ENCODE data around the gene PTF1A.

Gene PTF1A

DNA sequence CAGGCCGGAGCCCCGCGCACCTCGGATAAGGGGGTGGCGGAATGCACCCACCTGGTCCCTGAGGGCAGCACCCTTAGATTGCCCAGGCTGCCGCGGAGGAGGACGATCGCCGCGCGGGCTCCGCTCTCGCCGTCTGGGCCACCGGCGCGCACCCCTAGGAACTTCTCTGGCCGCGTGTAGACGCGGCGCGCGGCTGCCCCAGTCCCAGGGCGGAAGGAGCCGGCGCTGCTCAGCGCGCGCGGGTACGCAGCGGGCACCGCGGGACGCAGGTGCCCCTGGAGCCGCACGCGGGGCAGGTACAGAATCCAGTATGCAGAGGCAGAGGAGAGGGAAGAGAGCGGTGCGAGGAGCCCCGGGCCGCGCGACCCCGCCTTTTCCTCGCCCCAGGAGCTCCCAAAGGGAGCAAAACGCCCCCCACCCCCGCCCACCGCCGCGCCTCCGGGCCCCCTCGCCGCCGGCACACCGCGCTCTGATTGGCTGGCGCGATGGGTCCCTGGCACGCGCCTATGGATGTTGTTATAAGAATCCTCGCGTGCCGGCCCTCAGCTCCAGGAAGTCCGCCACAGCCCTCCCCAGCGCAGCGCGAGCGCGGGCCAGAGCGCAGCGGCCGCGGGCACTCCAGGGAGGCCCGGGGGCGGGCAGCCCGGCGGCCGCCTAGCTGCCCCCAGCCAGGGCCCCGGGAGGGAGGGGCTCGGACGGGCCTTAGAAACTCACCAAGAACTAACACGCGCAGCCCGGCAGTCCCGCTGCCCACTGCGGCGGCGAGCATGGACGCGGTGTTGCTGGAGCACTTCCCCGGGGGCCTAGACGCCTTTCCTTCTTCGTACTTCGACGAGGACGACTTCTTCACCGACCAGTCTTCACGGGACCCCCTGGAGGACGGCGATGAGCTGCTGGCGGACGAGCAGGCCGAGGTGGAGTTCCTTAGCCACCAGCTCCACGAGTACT is at the start of gene PTF1A:
TSS of gene PTF1A (plus strand) at position 549 of the 948 bp plus-strand sequence. CDS start at position 768, 219 bp downstream.
- DNase-seq (ENCODE audit: low read depth in 1 of 2, low spot score in 1 of 2), result no peak

- DNase-seq (ENCODE audit: low read depth in 1 of 2, low spot score in 1 of 2), result no peak
These were observed 45.9 kb upstream of the PTF1A start for GRCh38 chr10:23146258-23146657.

- DNase-seq (ENCODE audit: low read depth in 1 of 2, low spot score in 1 of 2), result no peak
These were observed 45.1 kb upstream of the PTF1A start for GRCh38 chr10:23147035-23147434.

DNA sequence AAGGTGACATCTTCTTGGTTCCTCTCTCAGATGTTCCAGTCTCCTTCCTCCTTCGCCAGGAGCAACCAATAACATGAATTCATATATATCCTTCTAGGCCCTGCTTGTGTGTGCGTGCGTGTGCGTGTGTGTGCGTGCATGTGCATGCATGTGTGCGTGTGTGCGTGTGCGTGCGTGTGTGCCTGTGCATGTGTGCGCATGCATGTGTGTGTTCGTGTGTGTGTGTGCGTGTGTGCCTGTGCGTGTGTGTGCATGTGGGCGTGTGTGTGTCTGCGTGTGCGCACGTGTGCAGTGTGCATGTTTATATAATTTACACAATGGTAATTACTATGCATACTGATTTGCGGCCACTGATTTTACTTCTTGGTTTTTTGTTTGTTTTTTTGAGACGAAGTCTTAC is 43.9 kb upstream of the PTF1A start:
- DNase-seq (ENCODE audit: low read depth in 1 of 2, low spot score in 1 of 2), result no peak

DNA sequence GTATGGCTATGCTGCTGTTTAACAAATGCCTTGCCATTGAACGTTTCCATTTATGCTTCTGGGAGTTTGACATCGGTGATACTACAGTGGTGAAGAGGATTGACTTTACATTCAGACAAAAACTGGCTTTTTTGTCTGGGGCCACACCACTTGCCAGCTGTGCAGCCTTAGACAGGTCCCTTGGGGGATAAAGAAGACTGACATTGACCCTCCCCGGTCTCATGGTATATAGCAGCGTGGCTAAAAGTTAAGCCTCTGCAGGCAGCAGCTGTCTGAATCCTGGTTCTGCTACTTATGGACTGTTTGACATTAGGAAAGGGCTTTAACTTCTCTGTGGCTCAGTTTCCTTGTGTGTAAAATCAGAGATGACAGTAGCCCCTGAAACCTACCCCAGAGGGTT is 42.0 kb upstream of the PTF1A start:
- DNase-seq (ENCODE audit: low read depth in 1 of 2, low spot score in 1 of 2), result no peak

GRCh38 chr10:23150610-23151009 is 41.5 kb upstream of the PTF1A start:
- no peak for DNase-seq (ENCODE audit: low read depth in 1 of 2, low spot score in 1 of 2)

GRCh38 chr10:23151071-23151470 is 41.0 kb upstream of the PTF1A start:
- no peak for DNase-seq (ENCODE audit: low read depth in 1 of 2, low spot score in 1 of 2)

DNA sequence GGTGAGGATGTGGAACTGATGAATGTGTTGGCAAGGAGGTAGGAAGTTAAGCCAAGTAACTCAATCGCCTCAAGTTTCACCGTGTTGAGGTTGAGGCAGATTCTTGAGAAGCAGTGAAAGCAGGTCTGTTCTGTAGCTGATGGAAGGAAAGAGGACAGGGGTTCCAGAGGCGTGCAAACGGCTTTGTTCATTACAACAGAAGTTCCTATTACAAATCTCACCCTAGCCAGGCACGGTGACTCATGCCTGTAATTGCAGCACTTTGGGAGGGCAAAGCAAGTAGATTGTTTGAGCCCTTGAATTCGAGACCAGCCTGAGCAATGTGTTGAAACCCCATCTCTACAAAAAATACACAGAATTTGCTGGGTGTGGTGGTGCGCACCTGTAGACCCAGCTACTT is 36.9 kb upstream of the PTF1A start:
- no peak for DNase-seq (ENCODE audit: low read depth in 1 of 2, low spot score in 1 of 2)

DNA sequence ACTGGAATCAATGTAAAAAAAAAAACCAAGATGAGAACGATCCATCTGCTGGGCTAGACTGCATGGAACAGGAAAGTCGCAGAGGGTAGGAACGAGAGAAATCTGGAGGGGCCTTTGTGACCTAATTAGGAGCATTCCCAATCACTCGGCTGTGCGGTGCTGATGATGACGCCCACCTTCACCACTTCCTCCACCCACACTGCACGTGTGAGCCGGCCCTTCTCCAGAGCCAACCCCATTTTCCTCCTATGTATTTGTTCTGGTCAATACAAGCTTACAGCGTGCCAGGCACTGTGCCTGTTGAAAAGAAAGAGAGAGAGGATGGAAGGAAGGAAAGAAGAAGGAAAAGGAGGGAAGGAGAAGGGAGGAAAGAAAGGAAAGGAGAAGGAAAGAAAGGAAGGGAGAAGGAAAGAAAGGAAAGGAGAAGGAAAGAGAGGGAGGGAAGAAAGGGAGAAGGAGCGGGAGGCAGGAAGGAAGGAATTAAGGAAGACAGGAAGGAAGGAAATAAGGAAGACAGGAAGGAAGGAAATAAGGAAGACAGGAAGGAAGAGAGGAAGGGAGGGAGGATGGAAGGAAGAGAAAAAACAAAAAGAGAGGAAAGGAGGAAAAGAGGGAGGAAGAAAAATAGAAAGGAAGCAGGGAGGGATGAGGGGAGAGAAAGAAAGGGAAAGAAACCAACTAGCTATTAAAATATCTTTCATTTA is 35.5 kb upstream of the PTF1A start:
- DNase-seq (ENCODE audit: low read depth in 1 of 2, low spot score in 1 of 2), result no peak

DNA sequence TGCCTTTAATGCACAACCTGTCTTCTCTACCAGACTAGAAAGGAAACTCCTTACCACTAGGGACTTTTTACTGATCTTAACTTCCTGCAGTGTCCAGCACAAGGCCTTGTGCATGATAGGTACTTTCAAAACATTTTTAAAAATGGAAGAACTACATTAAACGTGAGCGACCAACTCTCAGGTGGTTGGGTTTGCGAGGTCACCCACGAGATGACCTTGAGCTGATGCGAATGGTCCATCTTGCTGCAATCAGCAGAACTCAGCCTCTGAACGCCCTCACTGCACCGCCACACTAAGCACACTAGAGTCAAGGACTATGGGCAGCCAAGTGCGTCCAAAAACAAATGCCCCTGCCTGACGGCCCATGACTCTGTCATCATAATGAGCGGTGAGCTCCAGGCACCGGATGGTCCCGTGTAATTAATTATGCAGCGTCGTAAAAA is 34.9 kb upstream of the PTF1A start:
- DNase-seq (ENCODE audit: low read depth in 1 of 2, low spot score in 1 of 2), result no peak

DNA sequence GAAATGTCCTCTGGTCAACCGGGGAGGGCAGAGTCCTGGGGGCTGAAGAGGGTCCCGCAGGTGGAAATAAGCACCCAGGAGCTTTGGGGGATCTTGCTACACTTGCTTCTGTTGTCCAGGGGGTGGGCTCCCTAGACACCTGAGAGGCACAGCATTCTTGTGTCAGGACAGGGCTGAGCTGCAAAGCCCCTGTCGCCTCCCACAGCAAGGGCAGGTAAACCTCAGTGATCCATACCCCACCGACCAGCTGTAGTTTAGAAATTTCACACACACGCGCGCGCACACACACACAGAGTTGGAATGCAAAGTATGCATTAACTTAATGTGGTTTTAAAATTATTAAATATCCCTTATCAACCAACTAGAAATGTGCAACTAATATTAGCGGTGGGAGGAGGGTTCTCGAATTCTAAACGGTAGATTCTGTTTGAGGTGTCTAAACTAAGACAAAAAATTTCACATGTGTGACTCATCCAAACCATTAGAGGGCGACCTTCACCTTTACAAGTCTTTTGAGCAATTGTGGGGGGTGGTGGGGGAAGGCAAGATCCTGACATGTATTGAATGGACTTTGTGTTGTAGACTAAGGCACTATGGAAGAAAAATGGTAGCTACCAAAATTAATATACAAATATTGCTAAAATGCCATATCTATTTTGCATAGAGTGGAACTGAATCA is 34.3 kb upstream of the PTF1A start:
- no peak for DNase-seq (ENCODE audit: low read depth in 1 of 2, low spot score in 1 of 2)

DNA sequence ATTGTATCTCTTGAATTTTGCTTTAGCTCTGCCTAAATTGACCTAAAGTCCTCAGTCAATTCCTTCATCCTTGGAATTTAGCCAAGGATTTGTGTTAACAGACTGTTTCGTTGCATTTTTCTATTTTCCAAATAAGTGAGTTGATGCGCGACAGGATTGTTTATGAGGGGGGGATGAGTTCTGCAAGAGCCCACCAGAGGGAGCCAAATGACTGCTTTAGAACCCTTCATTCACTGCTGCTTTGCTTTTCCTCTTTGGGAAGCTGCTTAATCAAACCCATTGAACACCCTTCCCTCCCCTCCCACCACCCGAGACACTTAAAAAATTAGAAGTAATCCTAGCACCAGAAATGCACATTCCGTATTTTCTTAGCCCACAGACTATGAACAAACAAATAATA is 33.7 kb upstream of the PTF1A start:
- peak in 1 of 2 donors; percentile 9 for DNase-seq (ENCODE audit: low read depth in 1 of 2, low spot score in 1 of 2)

GRCh38 chr10:23171232-23171876 is 20.8 kb upstream of the PTF1A start:
- no peak for DNase-seq (ENCODE audit: low read depth in 1 of 2, low spot score in 1 of 2)

DNA sequence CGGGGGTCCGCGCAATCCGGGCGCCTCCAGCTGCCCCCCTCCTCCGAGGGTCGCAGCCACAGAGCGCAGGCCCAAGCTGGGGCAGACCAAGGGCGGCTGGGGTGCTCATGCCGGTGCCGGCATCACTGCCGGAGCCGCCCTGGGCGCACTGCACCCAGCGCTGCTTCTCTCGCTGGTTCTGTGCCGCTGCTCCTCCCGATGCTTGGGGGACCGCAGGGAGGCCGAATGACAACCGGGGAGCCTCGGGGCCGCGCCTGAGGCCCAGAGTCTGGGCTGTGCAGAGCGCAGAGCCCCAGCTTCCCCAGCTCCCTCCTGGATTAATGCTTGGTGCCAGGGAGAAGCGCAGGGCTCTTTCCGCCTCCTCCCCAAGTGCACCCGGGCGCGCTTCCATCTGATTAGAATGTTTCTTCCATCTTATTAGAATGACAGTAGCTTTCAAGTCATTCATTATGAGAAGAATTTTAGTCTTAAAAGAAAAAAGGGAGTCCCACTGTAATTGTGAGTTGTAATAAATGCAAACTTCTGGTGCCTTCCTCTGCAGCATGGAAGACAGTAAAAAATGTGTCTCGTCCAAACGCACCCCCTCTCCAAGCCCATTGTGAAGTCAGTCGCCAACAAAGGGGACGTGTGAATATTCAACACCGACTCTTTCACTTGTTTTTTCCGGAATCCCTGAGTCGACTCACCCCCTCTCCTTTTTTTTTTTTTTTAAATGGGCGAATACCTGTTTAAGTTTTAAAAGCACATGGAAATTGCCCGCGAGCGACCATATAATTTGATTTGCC is 19.5 kb upstream of the PTF1A start:
- no peak for DNase-seq (ENCODE audit: low read depth in 1 of 2, low spot score in 1 of 2)

DNA sequence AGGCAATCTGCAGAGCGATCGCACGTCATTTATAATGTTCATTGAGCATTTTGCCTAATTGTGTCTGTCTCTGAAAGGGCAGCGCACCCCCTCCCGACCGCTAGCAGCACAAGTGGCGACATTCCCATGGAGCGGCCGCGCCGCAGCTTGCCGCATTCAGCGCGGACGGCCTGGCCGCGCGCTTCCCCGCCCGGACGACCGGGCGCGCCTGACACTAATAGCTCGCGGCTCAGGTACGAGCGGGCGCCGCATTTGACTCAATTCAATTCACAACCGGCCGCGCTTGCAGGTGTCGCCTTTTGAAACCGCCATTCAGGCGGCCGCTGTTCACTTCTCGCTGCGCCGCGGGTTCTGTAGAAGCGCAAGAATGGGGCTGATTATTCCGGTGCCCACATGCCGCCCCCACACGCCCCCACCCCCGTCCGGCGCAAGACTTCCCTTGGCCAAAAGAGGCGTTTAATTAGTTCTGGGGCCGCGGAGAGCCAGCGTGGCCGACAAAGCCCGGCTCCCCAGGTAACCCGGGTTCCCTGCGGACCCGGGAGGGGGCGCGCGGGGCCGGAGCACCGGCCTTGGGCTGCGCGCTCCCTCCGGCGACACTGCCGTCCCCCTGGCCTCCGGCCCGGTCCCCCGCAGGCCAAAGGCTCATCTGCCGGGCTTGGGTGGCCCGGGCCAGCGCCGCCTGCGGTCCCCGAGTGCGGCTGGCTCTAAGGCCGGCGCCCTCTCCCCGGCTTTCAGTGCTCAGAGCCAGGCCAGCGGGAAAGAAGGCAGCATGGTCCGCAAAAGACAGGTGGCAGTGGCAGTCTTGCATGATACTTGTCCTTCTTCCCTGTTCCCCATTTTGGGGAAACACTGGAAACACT is 18.7 kb upstream of the PTF1A start:
- DNase-seq (ENCODE audit: low read depth in 1 of 2, low spot score in 1 of 2), result no peak

DNA sequence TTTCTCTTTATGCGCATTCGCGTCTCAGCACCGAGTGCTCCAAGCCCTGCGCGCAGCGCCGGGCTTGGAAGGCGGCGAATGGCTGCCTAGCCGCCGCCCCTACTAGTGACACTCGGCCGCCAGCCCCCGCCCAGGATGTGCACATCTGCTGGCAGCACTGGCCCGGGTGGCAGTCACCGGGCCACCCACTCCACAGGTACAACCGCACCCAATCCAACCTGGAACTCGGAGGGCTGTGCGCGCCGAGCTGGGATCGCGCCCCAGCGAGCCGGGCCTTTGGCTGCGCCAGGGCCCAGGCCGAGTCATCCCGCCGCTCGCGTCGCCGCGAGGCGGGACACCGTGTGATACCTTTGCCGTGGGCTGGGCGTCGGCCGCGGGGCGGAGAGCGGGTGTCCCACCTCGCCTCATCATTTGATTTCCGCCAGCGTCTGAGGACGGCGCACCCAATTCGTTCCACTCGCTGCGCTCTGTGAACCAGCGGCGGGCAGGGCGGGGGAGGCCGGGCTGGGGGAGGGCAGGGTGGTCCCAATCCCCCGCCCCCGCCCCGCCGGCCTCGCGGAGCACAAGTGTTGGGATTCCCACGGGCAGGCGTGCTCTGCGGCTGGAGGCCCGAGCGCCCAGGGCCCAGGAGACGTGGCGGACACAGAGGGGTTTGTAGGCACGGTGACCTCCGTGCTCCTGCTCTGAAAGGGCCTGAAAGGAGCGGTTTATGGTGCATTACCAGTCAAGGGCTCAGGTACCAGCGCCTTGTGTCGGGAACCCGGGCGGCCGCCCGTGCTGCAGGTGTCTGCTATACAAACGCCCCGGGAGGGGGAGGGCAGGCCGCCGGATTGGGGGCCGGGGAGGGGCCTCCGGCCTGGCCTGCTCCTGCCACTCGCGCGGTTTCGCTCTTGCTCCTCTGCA is 17.8 kb upstream of the PTF1A start:
- no peak for DNase-seq (ENCODE audit: low read depth in 1 of 2, low spot score in 1 of 2)

GRCh38 chr10:23174977-23175512 is 17.1 kb upstream of the PTF1A start:
- DNase-seq (ENCODE audit: low read depth in 1 of 2, low spot score in 1 of 2), result no peak

- no peak for DNase-seq (ENCODE audit: low read depth in 1 of 2, low spot score in 1 of 2)
These were observed 5.9 kb upstream of the PTF1A start for GRCh38 chr10:23186178-23186577.

All from stimulated activated CD4-positive, alpha-beta T cell treated with anti-CD3 and anti-CD28 coated beads, Interleukin-15, amount 100 ng/mL, for 1 hour (primary cell).